IPS-NIHi7 (cell line): Measurements from ENCODE around the gene DNM1.
"Not testable (repeated sequence)": the region's sequence is repeated elsewhere in the genome, so short reads cannot be mapped to it uniquely, and the experiment has no call there.

Experiments
- DNase-seq: peaks from one replicate; pipeline ENCODE4 v3.0.0; 2012; ENCODE audit warnings: mixed read lengths; ENCODE audit errors: extremely low spot score

Gene DNM1

DNA sequence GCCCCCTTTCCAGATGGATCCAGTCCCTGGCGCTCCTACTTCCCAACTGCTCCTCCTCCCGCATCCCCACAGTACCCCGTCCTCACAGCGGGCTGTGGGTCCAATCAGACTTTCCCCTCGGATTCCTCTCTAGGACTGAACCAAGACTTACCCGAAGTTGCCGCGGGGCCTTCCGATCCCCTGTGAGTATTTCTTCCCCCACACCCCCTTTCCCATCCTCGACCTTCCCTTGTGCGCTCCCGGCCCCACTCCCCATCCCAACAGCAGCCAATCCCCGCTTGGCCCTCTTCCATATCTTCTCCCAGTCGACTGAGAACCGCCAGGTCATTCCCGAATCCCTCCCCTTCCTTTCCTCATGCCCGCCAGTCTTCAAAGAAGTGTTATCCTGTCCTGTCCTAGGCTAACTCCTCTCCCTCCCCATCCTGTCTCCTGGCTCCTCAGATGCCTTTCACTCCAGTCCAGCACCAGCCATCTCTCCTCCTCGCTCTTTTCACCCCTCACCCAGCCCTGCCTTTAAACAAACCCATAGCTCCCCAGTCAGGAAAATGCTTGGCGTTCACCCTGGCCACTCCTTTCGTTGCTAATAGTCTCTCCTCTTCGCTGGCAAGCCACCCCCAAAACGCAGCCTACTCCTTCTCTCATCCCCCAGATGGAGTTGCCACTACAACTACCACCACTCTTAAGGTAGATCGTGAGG is 73.5 kb downstream of the DNM1 start:
- peak; percentile 63 for DNase-seq

- DNase-seq = not testable (repeated sequence)
These were observed 76.2 kb downstream of the DNM1 start for GRCh38 chr9:128279088-128280073.

DNA sequence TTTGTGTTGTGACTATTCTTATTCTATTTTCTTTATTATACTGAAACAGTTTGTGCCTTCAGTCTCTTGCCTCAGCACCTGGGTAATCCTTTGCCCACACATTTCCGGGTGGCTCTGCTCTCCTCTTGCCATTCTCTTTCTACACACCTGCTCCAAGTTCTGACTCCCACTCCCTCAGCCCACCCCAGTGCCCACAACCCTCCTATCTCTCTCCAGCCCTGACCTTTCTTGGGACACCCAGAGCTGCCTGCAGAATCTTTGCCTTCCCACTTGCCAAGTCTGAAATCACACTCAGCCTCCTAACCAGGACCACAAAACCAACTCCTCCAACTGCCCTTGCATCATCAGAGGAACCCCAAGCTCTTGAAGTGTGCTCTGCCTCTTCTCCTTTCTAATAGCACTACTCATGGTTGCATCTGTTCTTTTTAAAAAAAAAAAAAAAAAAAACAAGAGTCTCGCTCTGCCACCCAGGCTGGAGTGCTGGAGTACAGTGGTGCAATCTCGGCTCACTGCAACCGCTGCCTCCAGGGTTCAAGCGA is 77.0 kb downstream of the DNM1 start:
- DNase-seq = no peak

- no peak for DNase-seq
These were observed 79.3 kb downstream of the DNM1 start for GRCh38 chr9:128282500-128282899.

- DNase-seq = no peak
These were observed 82.0 kb downstream of the DNM1 start for GRCh38 chr9:128285033-128285784.

- no peak for DNase-seq
These were observed 83.3 kb downstream of the DNM1 start for GRCh38 chr9:128286440-128286839.

- DNase-seq = no peak
These were observed 85.3 kb downstream of the DNM1 start for GRCh38 chr9:128288273-128289004.

GRCh38 chr9:128292009-128292408 is 88.8 kb downstream of the DNM1 start:
- DNase-seq = no peak

- no peak for DNase-seq
These were observed 89.9 kb downstream of the DNM1 start for GRCh38 chr9:128293091-128293490.

DNA sequence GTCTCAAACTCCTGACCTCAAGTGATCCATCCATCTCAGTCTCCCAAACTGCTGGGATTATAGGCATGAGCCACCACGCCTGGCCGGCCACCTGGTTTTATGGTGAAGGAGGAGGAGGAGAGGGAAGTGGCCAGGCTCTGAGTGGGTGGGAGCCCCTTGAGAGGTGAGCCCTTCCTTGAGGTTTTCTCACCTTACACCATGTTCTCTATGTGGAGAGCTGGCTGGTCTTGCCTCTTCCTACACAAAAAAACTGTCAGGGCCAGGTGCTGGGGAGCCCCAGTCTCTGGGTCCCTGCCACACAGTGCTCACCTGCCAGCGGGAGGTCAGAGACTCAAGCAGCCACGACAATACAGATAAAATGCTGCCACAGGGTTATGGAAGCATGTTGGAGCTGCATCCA is 91.0 kb downstream of the DNM1 start:
- DNase-seq = no peak

GRCh38 chr9:128296340-128297220 is 93.4 kb downstream of the DNM1 start:
- DNase-seq = no peak

DNA sequence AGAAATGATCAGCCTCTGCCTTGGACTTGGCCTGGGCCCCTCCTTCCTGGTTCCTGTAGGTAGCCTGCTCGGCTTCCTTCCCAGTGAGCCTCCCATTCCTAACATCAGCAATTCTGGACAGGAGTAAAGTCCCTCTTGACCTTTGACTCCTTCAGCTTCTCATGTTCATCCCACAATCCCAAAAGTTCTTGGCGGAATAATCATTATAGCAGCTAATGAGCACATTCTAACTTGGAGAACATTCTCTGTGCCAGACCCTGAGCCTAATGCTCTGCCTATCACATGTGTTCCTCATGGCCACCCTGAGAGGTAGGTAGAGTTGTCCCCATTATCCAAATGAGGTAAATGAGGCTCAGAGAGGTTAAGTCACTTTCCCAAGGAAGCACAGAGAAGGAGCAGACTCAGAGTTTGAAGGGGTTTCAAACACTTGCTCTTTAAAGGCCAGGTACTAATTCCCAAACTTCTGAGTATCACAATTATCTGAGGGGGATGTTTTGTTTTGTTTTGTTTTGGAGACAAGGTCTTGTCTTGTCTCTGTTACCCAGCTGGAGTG is 94.1 kb downstream of the DNM1 start:
- no peak for DNase-seq

DNA sequence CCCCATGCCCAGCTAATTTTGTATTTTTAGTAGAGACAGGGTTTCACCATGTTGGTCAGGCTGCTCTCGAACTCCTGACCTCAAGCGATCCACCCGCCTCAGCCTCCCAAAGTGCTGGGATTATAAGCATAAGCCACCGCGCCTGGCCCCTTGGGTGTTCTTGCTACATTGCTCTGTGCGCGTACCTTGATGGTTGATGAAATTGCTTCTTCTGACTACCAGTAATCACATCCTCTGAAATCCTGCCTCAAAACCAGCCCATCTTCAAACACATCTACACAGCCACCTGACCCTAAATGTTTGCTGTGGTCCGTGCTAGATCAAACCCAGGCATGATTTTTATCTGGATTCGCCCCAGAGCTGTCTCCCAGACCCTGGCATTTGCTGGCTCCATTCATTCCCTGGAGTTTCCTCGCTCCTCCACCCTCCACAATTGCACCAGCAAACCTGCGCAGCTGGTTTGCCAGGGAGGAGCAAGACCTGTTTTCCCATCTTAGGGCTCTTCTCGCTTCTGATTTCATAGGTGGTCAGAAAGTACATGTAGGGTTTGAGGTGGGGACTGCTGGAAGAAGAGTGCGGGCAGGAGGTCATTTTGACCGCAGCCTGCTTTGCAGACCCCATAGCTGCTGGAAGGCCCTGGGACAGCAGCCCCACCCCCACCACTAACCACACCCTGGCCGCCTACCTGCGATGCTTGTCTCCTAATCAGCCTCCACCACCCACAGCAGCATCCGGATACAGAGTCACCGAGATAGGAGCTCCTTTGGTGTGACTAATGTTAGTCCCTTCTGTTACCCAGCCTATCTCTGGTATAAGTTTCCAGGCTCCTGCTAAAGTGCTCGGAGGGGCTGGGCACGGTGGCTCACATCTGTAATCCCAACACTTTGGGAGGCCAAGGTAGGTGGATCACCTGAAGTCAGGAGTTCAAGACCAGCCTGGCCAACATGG is 95.6 kb downstream of the DNM1 start:
- DNase-seq = no peak

DNA sequence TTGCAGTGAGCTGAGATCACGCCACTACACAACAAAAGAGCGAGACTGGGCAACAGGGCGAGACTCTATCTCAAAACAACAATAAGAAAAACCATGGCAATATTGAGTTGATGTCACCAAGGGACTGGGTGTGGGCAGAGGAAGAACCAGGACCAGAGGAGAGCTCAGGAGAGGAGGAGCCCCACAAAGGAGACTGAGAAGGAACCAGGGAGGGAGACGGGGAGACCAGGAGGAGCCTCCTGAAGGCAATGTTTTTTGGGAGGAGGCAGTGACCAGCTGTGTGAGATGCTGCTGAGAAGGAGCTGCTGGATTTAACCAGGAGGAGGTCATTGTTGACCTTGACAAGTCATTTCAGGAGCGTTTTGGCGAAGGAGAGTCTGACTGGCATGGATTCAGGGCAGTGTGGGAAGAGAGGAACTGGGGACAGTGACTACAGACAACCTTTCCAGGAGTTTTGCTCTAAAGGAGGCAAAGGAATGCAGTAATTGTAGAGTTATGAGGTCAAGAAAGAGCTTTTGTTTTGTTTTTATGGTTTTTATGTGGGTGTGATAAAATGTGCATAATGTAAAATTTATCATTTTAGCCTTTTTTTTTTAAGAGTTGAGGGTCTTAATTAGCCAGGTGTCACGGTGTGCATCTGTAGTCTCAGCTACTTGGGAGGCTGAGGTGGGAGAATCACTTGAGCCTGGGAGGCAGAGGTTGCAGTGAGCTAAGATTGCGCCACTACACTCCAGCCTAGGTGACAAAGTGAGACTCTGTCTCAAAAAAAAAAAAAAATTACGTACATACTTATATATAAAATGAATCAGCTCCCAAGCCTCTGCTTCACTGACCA is 101.2 kb downstream of the DNM1 start:
- DNase-seq = no peak
